HepG2 (cell line): ENCODE data around the gene ALDH3B1. TPM values are rescaled to one million over a fixed set of nuclear protein-coding genes. Genes with fewer than 3 reads are reported as not detected.
A peak's percentile ranks its signal among the peaks of the same experiment; 100 is the strongest.

Source experiments
- GFI1 ChIP-seq: sonication (generic); formaldehyde crosslinking; IDR thresholded peaks from 2 replicates; pipeline ENCODE4 v1.5.0; 2020; ENCODE audit warnings: missing genetic modification reagents, mild to moderate bottlenecking, borderline replicate concordance
- KAT7 ChIP-seq: IDR thresholded peaks from 2 replicates; pipeline ENCODE4 v1.6.1; 2018; ENCODE audit warnings: borderline replicate concordance, missing compliant biosample characterization
- MAFG ChIP-seq: sonication (generic); formaldehyde crosslinking; IDR thresholded peaks from 2 replicates; pipeline ENCODE4 v1.5.1; 2020; ENCODE audit warnings: mild to moderate bottlenecking, missing genetic modification reagents
- MTF2 ChIP-seq: sonication (generic); formaldehyde crosslinking; IDR thresholded peaks from 2 replicates; pipeline ENCODE4 v1.5.0; 2020; ENCODE audit warnings: missing genetic modification reagents, borderline replicate concordance
- NR2F6 ChIP-seq, 2 experiments: IDR thresholded peaks; 2 replicates each; pipeline ENCODE4 v1.6.1; 2016; ENCODE audit warnings: antibody characterized with exemption in 1 of 2, mild to moderate bottlenecking in 1 of 2
- PHF8 ChIP-seq: sonication (generic); formaldehyde crosslinking; IDR thresholded peaks from 2 replicates; pipeline ENCODE4 v1.5.0; 2020; ENCODE audit warnings: missing genetic modification reagents
- SMARCC2 ChIP-seq: fragments of 450-650 bp; IDR thresholded peaks from 2 replicates; pipeline ENCODE4 v1.6.1; 2017; ENCODE audit warnings: antibody characterized with exemption, mild to moderate bottlenecking
- SP4 ChIP-seq: sonication (generic); formaldehyde crosslinking; IDR thresholded peaks from 2 replicates; pipeline ENCODE4 v1.8.1; 2023; ENCODE audit warnings: mild to moderate bottlenecking, missing genetic modification reagents
- SRSF4 ChIP-seq: fragments of 200-400 bp; formaldehyde crosslinking; IDR thresholded peaks from one replicate; pipeline ENCODE4 v1.6.1; 2018; ENCODE audit warnings: mild to moderate bottlenecking, low read depth, low read length, moderate library complexity; ENCODE audit not compliant: poor library complexity, severe bottlenecking
- TAF1 ChIP-seq: sonication (generic); formaldehyde crosslinking; IDR thresholded peaks from 2 replicates; pipeline ENCODE4 v1.4.0; 2020; ENCODE audit warnings: missing genetic modification reagents
- U2AF1 ChIP-seq: fragments of 200-400 bp; formaldehyde crosslinking; optimal IDR thresholded peaks from 2 replicates; pipeline ENCODE3; 2017; ENCODE audit warnings: mild to moderate bottlenecking, low read depth, low read length
- ZNF17 ChIP-seq: sonication (generic); formaldehyde crosslinking; IDR thresholded peaks from 2 replicates; pipeline ENCODE4 v1.5.0; 2020; ENCODE audit warnings: mild to moderate bottlenecking, missing genetic modification reagents
- ZNF230 ChIP-seq: sonication (generic); formaldehyde crosslinking; IDR thresholded peaks from 2 replicates; pipeline ENCODE4 v1.4.0; 2020; ENCODE audit warnings: mild to moderate bottlenecking, missing genetic modification reagents
- ZNF460 ChIP-seq: sonication (generic); formaldehyde crosslinking; IDR thresholded peaks from 2 replicates; pipeline ENCODE4 v1.5.1; 2020; ENCODE audit warnings: missing genetic modification reagents, mild to moderate bottlenecking, borderline replicate concordance
- ZNF557 ChIP-seq: sonication (generic); formaldehyde crosslinking; IDR thresholded peaks from 2 replicates; pipeline ENCODE4 v1.4.0; 2020; ENCODE audit warnings: missing genetic modification reagents
- ZNF749 ChIP-seq: sonication (generic); formaldehyde crosslinking; IDR thresholded peaks from 2 replicates; pipeline ENCODE4 v1.8.0; 2022; ENCODE audit warnings: mild to moderate bottlenecking, missing genetic modification reagents, moderate library complexity, borderline replicate concordance
- ZNF766 ChIP-seq: sonication (generic); formaldehyde crosslinking; IDR thresholded peaks from 2 replicates; pipeline ENCODE4 v1.5.0; 2020; ENCODE audit warnings: missing genetic modification reagents, borderline replicate concordance
- ZNF788 ChIP-seq: sonication (generic); formaldehyde crosslinking; IDR thresholded peaks from 2 replicates; pipeline ENCODE4 v1.5.0; 2020; ENCODE audit warnings: mild to moderate bottlenecking, missing genetic modification reagents, borderline replicate concordance
- polyA plus RNA-seq, 8 experiments: library from polyadenylated mRNA; depleted of rRNA in 3 of 8; stranded (reverse) in 7 of 8; unstranded in 1 of 8; fragments of >200 nt; fragmentation: Illumina TruSeq in 4 of 8; extraction: Trizol in 4 of 8; gene quantifications; 2 replicates each; pipeline versions ENCODE4 v1.2.1 to v1.2.3, GENCODE V29; 2011 to 2016; ENCODE audit warnings: low read depth in 4 of 8, missing spikeins in 1 of 8, mixed read lengths in 1 of 8; ENCODE audit not compliant: insufficient read depth in 1 of 8
- total RNA-seq, 5 experiments: library from RNA; depleted of rRNA; stranded (reverse); fragments of >200 nt; fragmentation: Illumina TruSeq; extraction: Trizol; gene quantifications; 2 replicates each; pipeline ENCODE4 v1.2.3, GENCODE V29; 2016; ENCODE audit warnings: low read depth in 1 of 5
- TF ChIP-seq, protein P1 (sequence below): sonication (generic); formaldehyde crosslinking; IDR thresholded peaks from 2 replicates; pipeline ENCODE4 v1.8.1; 2023; ENCODE audit warnings: mild to moderate bottlenecking, moderate library complexity, missing genetic modification reagents
- TF ChIP-seq, protein P2 (sequence below): sonication (generic); formaldehyde crosslinking; IDR thresholded peaks from 2 replicates; pipeline ENCODE4 v1.9.0; 2021; ENCODE audit warnings: mild to moderate bottlenecking, missing genetic modification reagents
- TF ChIP-seq, protein P3 (sequence below): sonication (generic); formaldehyde crosslinking; IDR thresholded peaks from 2 replicates; pipeline ENCODE4 v1.8.0; 2022; ENCODE audit warnings: mild to moderate bottlenecking, missing genetic modification reagents; ENCODE audit not compliant: insufficient replicate concordance

ALDH3B1 gene
- total and polyA plus RNA-seq, 2 of the 13 experiments (the other 11 are each of a cell fraction or from before 2014, with no cell fraction given): 4.0 to 6.7 TPM

DNA sequence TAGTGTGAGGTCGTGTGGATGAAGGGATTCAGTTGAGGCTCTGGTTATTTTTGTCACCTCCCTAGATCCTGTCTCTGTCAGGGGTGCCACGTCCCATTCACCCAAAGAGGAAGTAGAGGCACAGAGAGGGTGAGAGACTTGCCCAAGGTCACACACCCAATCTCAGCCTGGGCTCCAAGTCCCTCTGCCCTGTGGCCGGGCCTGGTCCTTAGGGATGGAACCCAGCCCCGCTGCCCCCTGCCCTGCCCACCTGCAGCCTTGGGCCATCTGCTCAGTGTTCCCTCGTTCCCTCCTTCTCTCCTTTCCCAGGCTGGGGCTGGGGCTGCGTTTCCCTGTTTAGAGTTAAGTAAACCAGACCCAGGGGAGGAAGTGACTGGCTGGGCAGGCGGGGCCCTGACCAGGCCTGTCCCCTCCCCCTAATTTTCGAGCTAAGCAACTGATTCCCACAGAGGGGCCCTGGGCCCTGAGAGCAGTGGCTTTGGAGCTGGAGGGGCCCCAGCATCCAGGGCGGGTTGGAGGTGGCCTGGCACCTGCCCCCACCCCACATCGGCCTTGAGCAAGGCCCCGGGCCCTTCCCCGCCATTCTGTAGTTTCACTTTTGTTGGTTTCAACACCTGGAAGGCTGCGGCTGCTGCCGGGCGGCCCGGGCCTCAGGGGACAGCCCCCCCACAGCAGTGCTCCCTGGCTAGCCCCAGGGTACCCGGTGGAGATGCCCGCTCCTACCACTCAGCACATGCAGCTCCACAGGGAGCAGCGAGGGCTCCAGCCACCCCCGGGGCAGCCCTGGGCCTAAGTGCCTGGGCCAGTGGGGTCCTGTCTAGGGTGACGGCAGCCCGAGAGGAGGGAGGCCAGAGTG, 30.2 kb downstream of the ALDH3B1 start (continued):
- TF ChIP-seq, protein P1, sequence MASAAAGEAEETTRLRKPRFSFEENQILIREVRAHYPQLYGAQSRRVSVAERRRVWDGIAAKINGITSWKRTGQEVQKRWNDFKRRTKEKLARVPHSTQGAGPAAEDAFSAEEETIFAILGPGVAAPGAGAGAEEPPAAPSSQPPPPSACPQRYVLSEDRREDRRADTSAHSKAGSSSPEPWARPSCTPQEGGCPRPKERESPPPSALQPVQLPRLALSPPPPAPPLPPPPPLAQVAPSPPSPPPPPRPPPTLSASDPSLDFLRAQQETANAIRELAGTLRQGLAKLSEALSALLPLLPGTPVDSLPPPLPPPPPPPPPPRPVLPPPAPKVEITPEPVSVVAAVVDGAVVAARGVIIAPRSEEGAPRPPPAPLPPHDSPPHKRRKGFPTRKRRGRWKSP (CRISPR knock-in tag): 0 out of 2 replicates have a peak, but pooled peaks have one; percentile 24
- TF ChIP-seq SP4 (CRISPR knock-in tag) (peak; percentile 24; the same call in 1 of the 2 replicates), NR2F6 (IDR thresholded peaks at IDR 0.05) (no peak), NR2F6 (CRISPR knock-in tag; IDR thresholded peaks at IDR 0.05) (peak; percentile 44), MAFG (CRISPR knock-in tag) (no peak), ZNF460 (CRISPR knock-in tag) (no peak), SRSF4 (no peak), ZNF766 (CRISPR knock-in tag) (0 out of 2 replicates have a peak, but pooled peaks have one; percentile 28), MTF2 (CRISPR knock-in tag) (peak; percentile 85), ZNF230 (CRISPR knock-in tag) (no peak), GFI1 (peak; percentile 46; the same call in 1 of the 2 replicates), TAF1 (CRISPR knock-in tag) (no peak), KAT7 (no peak), ZNF749 (CRISPR knock-in tag) (no peak), ZNF17 (CRISPR knock-in tag) (no peak), PHF8 (peak; percentile 51), ZNF557 (no peak), SMARCC2 (no peak), U2AF1 (no peak), ZNF788 (CRISPR knock-in tag) (peak; percentile 51; the same call in 1 of the 2 replicates)
- TF ChIP-seq, protein P2, sequence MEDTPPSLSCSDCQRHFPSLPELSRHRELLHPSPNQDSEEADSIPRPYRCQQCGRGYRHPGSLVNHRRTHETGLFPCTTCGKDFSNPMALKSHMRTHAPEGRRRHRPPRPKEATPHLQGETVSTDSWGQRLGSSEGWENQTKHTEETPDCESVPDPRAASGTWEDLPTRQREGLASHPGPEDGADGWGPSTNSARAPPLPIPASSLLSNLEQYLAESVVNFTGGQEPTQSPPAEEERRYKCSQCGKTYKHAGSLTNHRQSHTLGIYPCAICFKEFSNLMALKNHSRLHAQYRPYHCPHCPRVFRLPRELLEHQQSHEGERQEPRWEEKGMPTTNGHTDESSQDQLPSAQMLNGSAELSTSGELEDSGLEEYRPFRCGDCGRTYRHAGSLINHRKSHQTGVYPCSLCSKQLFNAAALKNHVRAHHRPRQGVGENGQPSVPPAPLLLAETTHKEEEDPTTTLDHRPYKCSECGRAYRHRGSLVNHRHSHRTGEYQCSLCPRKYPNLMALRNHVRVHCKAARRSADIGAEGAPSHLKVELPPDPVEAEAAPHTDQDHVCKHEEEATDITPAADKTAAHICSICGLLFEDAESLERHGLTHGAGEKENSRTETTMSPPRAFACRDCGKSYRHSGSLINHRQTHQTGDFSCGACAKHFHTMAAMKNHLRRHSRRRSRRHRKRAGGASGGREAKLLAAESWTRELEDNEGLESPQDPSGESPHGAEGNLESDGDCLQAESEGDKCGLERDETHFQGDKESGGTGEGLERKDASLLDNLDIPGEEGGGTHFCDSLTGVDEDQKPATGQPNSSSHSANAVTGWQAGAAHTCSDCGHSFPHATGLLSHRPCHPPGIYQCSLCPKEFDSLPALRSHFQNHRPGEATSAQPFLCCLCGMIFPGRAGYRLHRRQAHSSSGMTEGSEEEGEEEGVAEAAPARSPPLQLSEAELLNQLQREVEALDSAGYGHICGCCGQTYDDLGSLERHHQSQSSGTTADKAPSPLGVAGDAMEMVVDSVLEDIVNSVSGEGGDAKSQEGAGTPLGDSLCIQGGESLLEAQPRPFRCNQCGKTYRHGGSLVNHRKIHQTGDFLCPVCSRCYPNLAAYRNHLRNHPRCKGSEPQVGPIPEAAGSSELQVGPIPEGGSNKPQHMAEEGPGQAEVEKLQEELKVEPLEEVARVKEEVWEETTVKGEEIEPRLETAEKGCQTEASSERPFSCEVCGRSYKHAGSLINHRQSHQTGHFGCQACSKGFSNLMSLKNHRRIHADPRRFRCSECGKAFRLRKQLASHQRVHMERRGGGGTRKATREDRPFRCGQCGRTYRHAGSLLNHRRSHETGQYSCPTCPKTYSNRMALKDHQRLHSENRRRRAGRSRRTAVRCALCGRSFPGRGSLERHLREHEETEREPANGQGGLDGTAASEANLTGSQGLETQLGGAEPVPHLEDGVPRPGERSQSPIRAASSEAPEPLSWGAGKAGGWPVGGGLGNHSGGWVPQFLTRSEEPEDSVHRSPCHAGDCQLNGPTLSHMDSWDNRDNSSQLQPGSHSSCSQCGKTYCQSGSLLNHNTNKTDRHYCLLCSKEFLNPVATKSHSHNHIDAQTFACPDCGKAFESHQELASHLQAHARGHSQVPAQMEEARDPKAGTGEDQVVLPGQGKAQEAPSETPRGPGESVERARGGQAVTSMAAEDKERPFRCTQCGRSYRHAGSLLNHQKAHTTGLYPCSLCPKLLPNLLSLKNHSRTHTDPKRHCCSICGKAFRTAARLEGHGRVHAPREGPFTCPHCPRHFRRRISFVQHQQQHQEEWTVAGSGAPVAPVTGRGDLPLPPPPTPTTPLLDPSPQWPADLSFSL (CRISPR knock-in tag): no peak
- TF ChIP-seq, protein P3, sequence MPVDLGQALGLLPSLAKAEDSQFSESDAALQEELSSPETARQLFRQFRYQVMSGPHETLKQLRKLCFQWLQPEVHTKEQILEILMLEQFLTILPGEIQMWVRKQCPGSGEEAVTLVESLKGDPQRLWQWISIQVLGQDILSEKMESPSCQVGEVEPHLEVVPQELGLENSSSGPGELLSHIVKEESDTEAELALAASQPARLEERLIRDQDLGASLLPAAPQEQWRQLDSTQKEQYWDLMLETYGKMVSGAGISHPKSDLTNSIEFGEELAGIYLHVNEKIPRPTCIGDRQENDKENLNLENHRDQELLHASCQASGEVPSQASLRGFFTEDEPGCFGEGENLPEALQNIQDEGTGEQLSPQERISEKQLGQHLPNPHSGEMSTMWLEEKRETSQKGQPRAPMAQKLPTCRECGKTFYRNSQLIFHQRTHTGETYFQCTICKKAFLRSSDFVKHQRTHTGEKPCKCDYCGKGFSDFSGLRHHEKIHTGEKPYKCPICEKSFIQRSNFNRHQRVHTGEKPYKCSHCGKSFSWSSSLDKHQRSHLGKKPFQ (CRISPR knock-in tag): no peak
